HepG2 (cell line): ENCODE results near the gene PGPEP1. TPM values are rescaled to one million over a fixed set of nuclear protein-coding genes. Genes with fewer than 3 reads are reported as not detected.
A peak's percentile ranks its signal among the peaks of the same experiment; 100 is the strongest.

Source experiments
- ADNP ChIP-seq: sonication (generic); formaldehyde crosslinking; IDR thresholded peaks from 2 replicates; pipeline ENCODE4 v1.4.0; 2020; ENCODE audit warnings: missing genetic modification reagents
- EED ChIP-seq: sonication (generic); formaldehyde crosslinking; IDR thresholded peaks from 2 replicates; pipeline ENCODE4 v1.5.0; 2020; ENCODE audit warnings: mild to moderate bottlenecking, missing genetic modification reagents
- HDAC1 ChIP-seq: sonication (generic); formaldehyde crosslinking; IDR thresholded peaks from 2 replicates; pipeline ENCODE4 v1.5.1; 2020; ENCODE audit warnings: mild to moderate bottlenecking, missing genetic modification reagents
- MAFG ChIP-seq: sonication (generic); formaldehyde crosslinking; IDR thresholded peaks from 2 replicates; pipeline ENCODE4 v1.5.1; 2020; ENCODE audit warnings: mild to moderate bottlenecking, missing genetic modification reagents
- MATR3 ChIP-seq: sonication (generic); formaldehyde crosslinking; IDR thresholded peaks from 2 replicates; pipeline ENCODE4 v1.4.0; 2020; ENCODE audit warnings: missing genetic modification reagents
- MYNN ChIP-seq: sonication (generic); formaldehyde crosslinking; IDR thresholded peaks from 2 replicates; pipeline ENCODE4 v1.4.0; 2020; ENCODE audit warnings: mild to moderate bottlenecking, low read depth, missing genetic modification reagents
- NCOA2 ChIP-seq: sonication (generic); formaldehyde crosslinking; IDR thresholded peaks from 2 replicates; pipeline ENCODE4 v1.8.0; 2022; ENCODE audit warnings: inconsistent platforms
- PHF21A ChIP-seq: sonication (generic); formaldehyde crosslinking; IDR thresholded peaks from 2 replicates; pipeline ENCODE4 v1.5.0; 2020; ENCODE audit warnings: mild to moderate bottlenecking, missing genetic modification reagents
- RNF2 ChIP-seq: fragments of 450-650 bp; conservative IDR thresholded peaks from 2 replicates; pipeline ENCODE4 v1.6.1; 2016; ENCODE audit warnings: low read depth
- SP2 ChIP-seq: sonication (generic); formaldehyde crosslinking; IDR thresholded peaks from 2 replicates; pipeline ENCODE4 v1.5.1; 2020; ENCODE audit warnings: mild to moderate bottlenecking, missing genetic modification reagents
- TAF15 ChIP-seq: fragments of 200-400 bp; formaldehyde crosslinking; IDR thresholded peaks from one replicate; pipeline ENCODE4 v1.6.1; 2018; ENCODE audit warnings: mild to moderate bottlenecking, low read depth, low read length; ENCODE audit not compliant: poor library complexity, severe bottlenecking
- ZNF20 ChIP-seq: sonication (generic); formaldehyde crosslinking; IDR thresholded peaks from 2 replicates; pipeline ENCODE4 v1.4.0; 2020; ENCODE audit warnings: mild to moderate bottlenecking, moderate library complexity, missing genetic modification reagents
- ZNF572 ChIP-seq: sonication (generic); formaldehyde crosslinking; IDR thresholded peaks from 2 replicates; pipeline ENCODE4 v1.5.1; 2020; ENCODE audit warnings: mild to moderate bottlenecking, missing genetic modification reagents
- ZSCAN29 ChIP-seq: sonication (generic); formaldehyde crosslinking; conservative IDR thresholded peaks from 2 replicates; pipeline ENCODE4 v1.4.0; 2020; ENCODE audit warnings: mild to moderate bottlenecking, missing genetic modification reagents
- polyA plus RNA-seq, 8 experiments: library from polyadenylated mRNA; depleted of rRNA in 3 of 8; stranded (reverse) in 7 of 8; unstranded in 1 of 8; fragments of >200 nt; fragmentation: Illumina TruSeq in 4 of 8; extraction: Trizol in 4 of 8; gene quantifications; 2 replicates each; pipeline versions ENCODE4 v1.2.1 to v1.2.3, GENCODE V29; 2011 to 2016; ENCODE audit warnings: low read depth in 4 of 8, missing spikeins in 1 of 8, mixed read lengths in 1 of 8; ENCODE audit not compliant: insufficient read depth in 1 of 8
- total RNA-seq, 5 experiments: library from RNA; depleted of rRNA; stranded (reverse); fragments of >200 nt; fragmentation: Illumina TruSeq; extraction: Trizol; gene quantifications; 2 replicates each; pipeline ENCODE4 v1.2.3, GENCODE V29; 2016; ENCODE audit warnings: low read depth in 1 of 5
- TF ChIP-seq, protein P1 (sequence below): fragments of 450-650 bp; IDR thresholded peaks from 2 replicates; pipeline ENCODE4 v1.6.1; 2017
- TF ChIP-seq, protein P2 (sequence below): sonication (generic); formaldehyde crosslinking; IDR thresholded peaks from 2 replicates; pipeline ENCODE4 v1.5.1; 2020; ENCODE audit warnings: mild to moderate bottlenecking, missing genetic modification reagents, borderline replicate concordance
- TF ChIP-seq, protein P3 (sequence below): sonication (generic); formaldehyde crosslinking; IDR thresholded peaks from 2 replicates; pipeline ENCODE4 v1.4.0; 2020; ENCODE audit warnings: mild to moderate bottlenecking, missing genetic modification reagents, borderline replicate concordance
- TF ChIP-seq, protein P4 (sequence below): sonication (generic); formaldehyde crosslinking; IDR thresholded peaks from 2 replicates; pipeline ENCODE4 v1.5.1; 2020; ENCODE audit warnings: missing genetic modification reagents, mild to moderate bottlenecking, borderline replicate concordance

Gene PGPEP1
- total and polyA plus RNA-seq, 2 of the 13 experiments (the other 11 are each of a cell fraction or from before 2014, with no cell fraction given) = 53.1 to 56.6 TPM

DNA sequence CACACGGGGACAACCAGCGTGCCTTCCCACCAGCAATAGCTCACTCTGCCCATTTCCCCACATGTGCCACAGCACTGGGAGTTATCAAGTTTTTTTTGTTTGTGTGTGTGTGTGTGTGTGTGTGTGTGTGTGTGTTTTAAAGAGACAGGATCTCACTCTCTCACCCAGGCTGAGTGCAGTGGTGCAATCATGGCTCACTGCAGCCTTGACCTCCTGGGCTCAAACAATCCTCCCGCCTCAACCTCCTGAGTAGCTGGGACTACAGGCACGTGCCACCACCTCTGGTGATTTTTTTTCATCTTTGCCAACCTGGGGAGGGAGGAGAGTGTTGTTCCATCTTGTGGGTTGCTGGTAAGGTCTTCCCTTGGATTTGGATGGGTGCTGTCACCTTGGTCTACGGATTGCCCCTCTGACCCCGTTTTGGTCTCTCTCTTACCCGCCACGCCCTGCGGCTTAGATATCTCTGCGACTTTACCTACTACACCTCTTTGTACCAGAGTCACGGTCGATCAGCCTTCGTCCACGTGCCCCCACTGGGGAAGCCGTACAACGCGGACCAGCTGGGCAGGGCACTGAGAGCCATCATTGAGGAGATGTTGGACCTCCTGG lies 22.6 kb downstream of the PGPEP1 start (continued):
- TF ChIP-seq, protein P1, sequence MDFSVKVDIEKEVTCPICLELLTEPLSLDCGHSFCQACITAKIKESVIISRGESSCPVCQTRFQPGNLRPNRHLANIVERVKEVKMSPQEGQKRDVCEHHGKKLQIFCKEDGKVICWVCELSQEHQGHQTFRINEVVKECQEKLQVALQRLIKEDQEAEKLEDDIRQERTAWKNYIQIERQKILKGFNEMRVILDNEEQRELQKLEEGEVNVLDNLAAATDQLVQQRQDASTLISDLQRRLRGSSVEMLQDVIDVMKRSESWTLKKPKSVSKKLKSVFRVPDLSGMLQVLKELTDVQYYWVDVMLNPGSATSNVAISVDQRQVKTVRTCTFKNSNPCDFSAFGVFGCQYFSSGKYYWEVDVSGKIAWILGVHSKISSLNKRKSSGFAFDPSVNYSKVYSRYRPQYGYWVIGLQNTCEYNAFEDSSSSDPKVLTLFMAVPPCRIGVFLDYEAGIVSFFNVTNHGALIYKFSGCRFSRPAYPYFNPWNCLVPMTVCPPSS = no peak
- TF ChIP-seq MYNN (no peak), NCOA2 (CRISPR knock-in tag) (peak; percentile 66), ZNF20 (CRISPR knock-in tag) (no peak), ZNF572 (no peak), ADNP (CRISPR knock-in tag) (peak; percentile 66; the same call in 1 of the 2 replicates), MAFG (no peak), EED (CRISPR knock-in tag) (no peak), PHF21A (CRISPR knock-in tag) (peak; percentile 53; the same call in 1 of the 2 replicates), TAF15 (no peak), ZSCAN29 (no peak), HDAC1 (peak; percentile 79), RNF2 (no peak), MATR3 (no peak), SP2 (CRISPR knock-in tag) (no peak)
- TF ChIP-seq, protein P2, sequence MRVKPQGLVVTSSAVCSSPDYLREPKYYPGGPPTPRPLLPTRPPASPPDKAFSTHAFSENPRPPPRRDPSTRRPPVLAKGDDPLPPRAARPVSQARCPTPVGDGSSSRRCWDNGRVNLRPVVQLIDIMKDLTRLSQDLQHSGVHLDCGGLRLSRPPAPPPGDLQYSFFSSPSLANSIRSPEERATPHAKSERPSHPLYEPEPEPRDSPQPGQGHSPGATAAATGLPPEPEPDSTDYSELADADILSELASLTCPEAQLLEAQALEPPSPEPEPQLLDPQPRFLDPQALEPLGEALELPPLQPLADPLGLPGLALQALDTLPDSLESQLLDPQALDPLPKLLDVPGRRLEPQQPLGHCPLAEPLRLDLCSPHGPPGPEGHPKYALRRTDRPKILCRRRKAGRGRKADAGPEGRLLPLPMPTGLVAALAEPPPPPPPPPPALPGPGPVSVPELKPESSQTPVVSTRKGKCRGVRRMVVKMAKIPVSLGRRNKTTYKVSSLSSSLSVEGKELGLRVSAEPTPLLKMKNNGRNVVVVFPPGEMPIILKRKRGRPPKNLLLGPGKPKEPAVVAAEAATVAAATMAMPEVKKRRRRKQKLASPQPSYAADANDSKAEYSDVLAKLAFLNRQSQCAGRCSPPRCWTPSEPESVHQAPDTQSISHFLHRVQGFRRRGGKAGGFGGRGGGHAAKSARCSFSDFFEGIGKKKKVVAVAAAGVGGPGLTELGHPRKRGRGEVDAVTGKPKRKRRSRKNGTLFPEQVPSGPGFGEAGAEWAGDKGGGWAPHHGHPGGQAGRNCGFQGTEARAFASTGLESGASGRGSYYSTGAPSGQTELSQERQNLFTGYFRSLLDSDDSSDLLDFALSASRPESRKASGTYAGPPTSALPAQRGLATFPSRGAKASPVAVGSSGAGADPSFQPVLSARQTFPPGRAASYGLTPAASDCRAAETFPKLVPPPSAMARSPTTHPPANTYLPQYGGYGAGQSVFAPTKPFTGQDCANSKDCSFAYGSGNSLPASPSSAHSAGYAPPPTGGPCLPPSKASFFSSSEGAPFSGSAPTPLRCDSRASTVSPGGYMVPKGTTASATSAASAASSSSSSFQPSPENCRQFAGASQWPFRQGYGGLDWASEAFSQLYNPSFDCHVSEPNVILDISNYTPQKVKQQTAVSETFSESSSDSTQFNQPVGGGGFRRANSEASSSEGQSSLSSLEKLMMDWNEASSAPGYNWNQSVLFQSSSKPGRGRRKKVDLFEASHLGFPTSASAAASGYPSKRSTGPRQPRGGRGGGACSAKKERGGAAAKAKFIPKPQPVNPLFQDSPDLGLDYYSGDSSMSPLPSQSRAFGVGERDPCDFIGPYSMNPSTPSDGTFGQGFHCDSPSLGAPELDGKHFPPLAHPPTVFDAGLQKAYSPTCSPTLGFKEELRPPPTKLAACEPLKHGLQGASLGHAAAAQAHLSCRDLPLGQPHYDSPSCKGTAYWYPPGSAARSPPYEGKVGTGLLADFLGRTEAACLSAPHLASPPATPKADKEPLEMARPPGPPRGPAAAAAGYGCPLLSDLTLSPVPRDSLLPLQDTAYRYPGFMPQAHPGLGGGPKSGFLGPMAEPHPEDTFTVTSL (CRISPR knock-in tag) = no peak
- TF ChIP-seq, protein P3, sequence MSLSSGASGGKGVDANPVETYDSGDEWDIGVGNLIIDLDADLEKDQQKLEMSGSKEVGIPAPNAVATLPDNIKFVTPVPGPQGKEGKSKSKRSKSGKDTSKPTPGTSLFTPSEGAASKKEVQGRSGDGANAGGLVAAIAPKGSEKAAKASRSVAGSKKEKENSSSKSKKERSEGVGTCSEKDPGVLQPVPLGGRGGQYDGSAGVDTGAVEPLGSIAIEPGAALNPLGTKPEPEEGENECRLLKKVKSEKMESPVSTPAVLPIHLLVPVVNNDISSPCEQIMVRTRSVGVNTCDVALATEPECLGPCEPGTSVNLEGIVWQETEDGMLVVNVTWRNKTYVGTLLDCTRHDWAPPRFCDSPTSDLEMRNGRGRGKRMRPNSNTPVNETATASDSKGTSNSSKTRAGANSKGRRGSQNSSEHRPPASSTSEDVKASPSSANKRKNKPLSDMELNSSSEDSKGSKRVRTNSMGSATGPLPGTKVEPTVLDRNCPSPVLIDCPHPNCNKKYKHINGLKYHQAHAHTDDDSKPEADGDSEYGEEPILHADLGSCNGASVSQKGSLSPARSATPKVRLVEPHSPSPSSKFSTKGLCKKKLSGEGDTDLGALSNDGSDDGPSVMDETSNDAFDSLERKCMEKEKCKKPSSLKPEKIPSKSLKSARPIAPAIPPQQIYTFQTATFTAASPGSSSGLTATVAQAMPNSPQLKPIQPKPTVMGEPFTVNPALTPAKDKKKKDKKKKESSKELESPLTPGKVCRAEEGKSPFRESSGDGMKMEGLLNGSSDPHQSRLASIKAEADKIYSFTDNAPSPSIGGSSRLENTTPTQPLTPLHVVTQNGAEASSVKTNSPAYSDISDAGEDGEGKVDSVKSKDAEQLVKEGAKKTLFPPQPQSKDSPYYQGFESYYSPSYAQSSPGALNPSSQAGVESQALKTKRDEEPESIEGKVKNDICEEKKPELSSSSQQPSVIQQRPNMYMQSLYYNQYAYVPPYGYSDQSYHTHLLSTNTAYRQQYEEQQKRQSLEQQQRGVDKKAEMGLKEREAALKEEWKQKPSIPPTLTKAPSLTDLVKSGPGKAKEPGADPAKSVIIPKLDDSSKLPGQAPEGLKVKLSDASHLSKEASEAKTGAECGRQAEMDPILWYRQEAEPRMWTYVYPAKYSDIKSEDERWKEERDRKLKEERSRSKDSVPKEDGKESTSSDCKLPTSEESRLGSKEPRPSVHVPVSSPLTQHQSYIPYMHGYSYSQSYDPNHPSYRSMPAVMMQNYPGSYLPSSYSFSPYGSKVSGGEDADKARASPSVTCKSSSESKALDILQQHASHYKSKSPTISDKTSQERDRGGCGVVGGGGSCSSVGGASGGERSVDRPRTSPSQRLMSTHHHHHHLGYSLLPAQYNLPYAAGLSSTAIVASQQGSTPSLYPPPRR (CRISPR knock-in tag) = peak; percentile 72; the same call in 1 of the 2 replicates
- TF ChIP-seq, protein P4, sequence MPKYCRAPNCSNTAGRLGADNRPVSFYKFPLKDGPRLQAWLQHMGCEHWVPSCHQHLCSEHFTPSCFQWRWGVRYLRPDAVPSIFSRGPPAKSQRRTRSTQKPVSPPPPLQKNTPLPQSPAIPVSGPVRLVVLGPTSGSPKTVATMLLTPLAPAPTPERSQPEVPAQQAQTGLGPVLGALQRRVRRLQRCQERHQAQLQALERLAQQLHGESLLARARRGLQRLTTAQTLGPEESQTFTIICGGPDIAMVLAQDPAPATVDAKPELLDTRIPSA (CRISPR knock-in tag) = no peak
